Neural cell (in vitro differentiated cells): Measurements from ENCODE around the gene NHS.

Experiments used
- CTCF ChIP-seq: fragments of 450-650 bp; IDR thresholded peaks from 2 replicates; pipeline ENCODE4 v1.5.1; 2014; ENCODE audit warnings: antibody characterized with exemption, mild to moderate bottlenecking, moderate library complexity; ENCODE audit not compliant: poor library complexity, severe bottlenecking
- EP300 ChIP-seq: fragments of 450-650 bp; conservative IDR thresholded peaks from 2 replicates; pipeline ENCODE4 v1.6.1; 2014; ENCODE audit warnings: antibody characterized with exemption, mild to moderate bottlenecking, moderate library complexity; ENCODE audit not compliant: poor library complexity, severe bottlenecking
- EZH2 ChIP-seq: fragments of 200-600, 300-800 bp; shearing (Covaris generic), sonication (generic); IDR thresholded peaks from 2 replicates; pipeline ENCODE4 v1.6.1; 2014; ENCODE audit warnings: antibody characterized with exemption, low read length, borderline replicate concordance, mild to moderate bottlenecking; ENCODE audit not compliant: insufficient read depth, poor library complexity, severe bottlenecking
- POLR2AphosphoS5 ChIP-seq: IDR thresholded peaks from 2 replicates; pipeline ENCODE4 v1.6.1; 2012
- RAD21 ChIP-seq: fragments of 450-650 bp; conservative IDR thresholded peaks from 2 replicates; pipeline ENCODE4 v1.6.1; 2014; ENCODE audit warnings: antibody characterized with exemption, mild to moderate bottlenecking, moderate library complexity
- SMC3 ChIP-seq: fragments of 450-650 bp; conservative IDR thresholded peaks from 2 replicates; pipeline ENCODE4 v1.6.1; 2014; ENCODE audit warnings: antibody characterized with exemption, mild to moderate bottlenecking, moderate library complexity; ENCODE audit not compliant: poor library complexity

- TF ChIP-seq POLR2AphosphoS5 (no peak), SMC3 (no peak), CTCF (no peak), EP300 (no peak), EZH2 (no peak), RAD21 (no peak)
Observed at GRCh38 chrX:17438221-17438620, 63.2 kb downstream of the NHS start.
